ENCODE results near the gene ENTPD8. TPM values are rescaled to one million over a fixed set of nuclear protein-coding genes. Genes with fewer than 3 reads are reported as not detected.

Gene ENTPD8
- total and polyA plus RNA-seq, 2 of the 13 experiments (the other 11 are each of a cell fraction or from before 2014, with no cell fraction given): 0.26 to 0.44 TPM

- TF ChIP-seq CEBPZ (IDR thresholded peaks at IDR 0.05; ENCODE audit: low read length): no peak
- TF ChIP-seq ZNF790 (CRISPR knock-in tag; IDR thresholded peaks at IDR 0.05; ENCODE audit: borderline replicate concordance): no peak
- no peak for TF ChIP-seq HHEX (CRISPR knock-in tag; IDR thresholded peaks at IDR 0.05)
- TF ChIP-seq DMAP1 (CRISPR knock-in tag; IDR thresholded peaks at IDR 0.05): no peak
- peak; percentile 21 for TF ChIP-seq ASH2L (IDR thresholded peaks at IDR 0.05; ENCODE audit: insufficient read length, low read depth, low read length)
- no peak for TF ChIP-seq STAT6 (CRISPR knock-in tag; IDR thresholded peaks at IDR 0.05; ENCODE audit: borderline replicate concordance)
- TF ChIP-seq YEATS4 (CRISPR knock-in tag; IDR thresholded peaks at IDR 0.05; ENCODE audit: borderline replicate concordance): peak; percentile 31; the same call in 1 of the 2 replicates
- 0 out of 2 replicates have a peak, but pooled peaks have one; percentile 32 for TF ChIP-seq ARNTL (CRISPR knock-in tag; IDR thresholded peaks at IDR 0.05)
- no peak for TF ChIP-seq ERF (CRISPR knock-in tag; IDR thresholded peaks at IDR 0.05)
- peak; percentile 76; the same call in 1 of the 2 replicates for TF ChIP-seq ZNF275 (CRISPR knock-in tag; IDR thresholded peaks at IDR 0.05; ENCODE audit: borderline replicate concordance)
- TF ChIP-seq ZNF691 (CRISPR knock-in tag; IDR thresholded peaks at IDR 0.05; ENCODE audit: borderline replicate concordance, low read depth): no peak
- no peak for TF ChIP-seq KDM5A (IDR thresholded peaks at IDR 0.05; ENCODE audit: borderline replicate concordance, low read length)
- TF ChIP-seq PLRG1 (conservative IDR thresholded peaks at IDR 0.05): no peak
- no peak for TF ChIP-seq EEA1 (CRISPR knock-in tag; IDR thresholded peaks at IDR 0.05; ENCODE audit: borderline replicate concordance)
- no peak for TF ChIP-seq JUN (CRISPR knock-in tag; IDR thresholded peaks at IDR 0.05)
- no peak for TF ChIP-seq TBX3 (IDR thresholded peaks at IDR 0.05; ENCODE audit: borderline replicate concordance)
- no peak for TF ChIP-seq TERF1 (CRISPR knock-in tag; IDR thresholded peaks at IDR 0.05)
- no peak for TF ChIP-seq HMG20A (CRISPR knock-in tag; IDR thresholded peaks at IDR 0.05; ENCODE audit: borderline replicate concordance)
- TF ChIP-seq FOXP1 (IDR thresholded peaks at IDR 0.05): no peak
- no peak for TF ChIP-seq FOXP1 (CRISPR knock-in tag; IDR thresholded peaks at IDR 0.05)
- no peak for TF ChIP-seq MZF1 (CRISPR knock-in tag; IDR thresholded peaks at IDR 0.05; ENCODE audit: borderline replicate concordance)
- no peak for TF ChIP-seq ZNF605 (CRISPR knock-in tag; IDR thresholded peaks at IDR 0.05)
Measured at GRCh38 chr9:137406876-137407589, 34.1 kb downstream of the ENTPD8 start (continued).
